AG09309 (cell line): ENCODE data around the gene CENPP.

Experiments
- DNase-seq: peaks from one replicate; pipeline ENCODE4 v3.0.0-alpha.2; 2010; ENCODE audit warnings: low read depth
- H3K4me3 ChIP-seq: 2 replicates; pipeline ENCODE4 v1.5.1; 2011; ENCODE audit warnings: mild to moderate bottlenecking, low read depth, low read length, moderate library complexity; ENCODE audit not compliant: control insufficient read depth
- CTCF ChIP-seq: IDR thresholded peaks from 2 replicates; pipeline ENCODE4 v1.5.1; 2011; ENCODE audit warnings: mild to moderate bottlenecking, low read depth, low read length, inconsistent platforms; ENCODE audit not compliant: insufficient read depth, control insufficient read depth; ENCODE audit errors: missing control alignments

The CENPP gene

GRCh38 chr9:92397853-92398252, 72.1 kb downstream of the CENPP start:
- TF ChIP-seq CTCF, result no peak
- no peak for DNase-seq
- no peak overlapping the region for H3K4me3 ChIP-seq

- TF ChIP-seq CTCF, result no peak
- no peak for DNase-seq
- no peak overlapping the region for H3K4me3 ChIP-seq
These were observed 76.6 kb downstream of the CENPP start for GRCh38 chr9:92402360-92402759.

GRCh38 chr9:92402826-92403745, 77.3 kb downstream of the CENPP start:
- no peak for TF ChIP-seq CTCF
- no peak for DNase-seq

GRCh38 chr9:92404042-92404836, 78.5 kb downstream of the CENPP start, which contains the start of gene OGN:
Gene OGN (minus strand): TSS chr9:92404578. CDS start chr9:92403407, 1,171 bp downstream.
- DNase-seq, result no peak
- H3K4me3 ChIP-seq, result no peak within 1 kb of the TSS
- TF ChIP-seq CTCF, result no peak

More at GRCh38 chr9:92402826-92403745, 77.3 kb downstream of the CENPP start:
- H3K4me3 ChIP-seq, result no peak overlapping the region

GRCh38 chr9:92405818-92406217, 80.1 kb downstream of the CENPP start:
- H3K4me3 ChIP-seq, result no peak overlapping the region
- DNase-seq, result no peak
- TF ChIP-seq CTCF, result no peak

GRCh38 chr9:92406477-92406876, 80.7 kb downstream of the CENPP start:
- no peak overlapping the region for H3K4me3 ChIP-seq
- TF ChIP-seq CTCF, result no peak
- no peak for DNase-seq
